GM13977 (cell line): ENCODE measurements around the gene SLC4A3.

ENCODE experiments used
- DNase-seq: peaks from one replicate; pipeline ENCODE4 v3.0.0; 2012; ENCODE audit warnings: low spot score
- CTCF ChIP-seq: IDR thresholded peaks from 2 replicates; pipeline ENCODE4 v1.5.1; 2012; ENCODE audit warnings: mild to moderate bottlenecking, control low read depth; ENCODE audit not compliant: insufficient read depth; ENCODE audit errors: extremely low read depth, missing control alignments
- in situ Hi-C: fragments of 300-500 bp; cut with MboI; formaldehyde crosslinking; loops from one replicate; pipeline ENCODE4 v1.12.0; 2022; ENCODE audit warnings: low sequenced_read_pairs, low pct_unique_long_range_greater_than_20kb, mixed read lengths, inconsistent platforms; ENCODE audit not compliant: unreplicated experiment

Gene SLC4A3

GRCh38 chr2:219607931-219608330 is 19.5 kb upstream of the SLC4A3 start:
- DNase-seq: no peak
- in situ Hi-C loops: no loop called here
- TF ChIP-seq CTCF: no peak

GRCh38 chr2:219608399-219608964 is 18.9 kb upstream of the SLC4A3 start:
- no peak for DNase-seq
- no peak for TF ChIP-seq CTCF
- in situ Hi-C loops: no loop called here

- in situ Hi-C loops: no loop called here
- DNase-seq: no peak
- TF ChIP-seq CTCF: no peak
These were observed 18.2 kb upstream of the SLC4A3 start for GRCh38 chr2:219609149-219609750.

GRCh38 chr2:219611306-219611705 is 16.1 kb upstream of the SLC4A3 start:
- no peak for DNase-seq

GRCh38 chr2:219611866-219612576 is 15.4 kb upstream of the SLC4A3 start:
- in situ Hi-C loops: no loop called here
- no peak for TF ChIP-seq CTCF
- no peak for DNase-seq

More at GRCh38 chr2:219611306-219611705, 16.1 kb upstream of the SLC4A3 start:
- in situ Hi-C loops: no loop called here
- no peak for TF ChIP-seq CTCF

- in situ Hi-C loops: no loop called here
- DNase-seq: no peak
- no peak for TF ChIP-seq CTCF
These were observed 14.7 kb upstream of the SLC4A3 start for GRCh38 chr2:219612577-219613286.
